Measurements from ENCODE around the gene ULBP3. TPM values are rescaled to one million over a fixed set of nuclear protein-coding genes. Genes with fewer than 3 reads are reported as not detected.

The ULBP3 gene
- total RNA-seq, 1 experiment from 2014 or later = 8.1 TPM

DNA sequence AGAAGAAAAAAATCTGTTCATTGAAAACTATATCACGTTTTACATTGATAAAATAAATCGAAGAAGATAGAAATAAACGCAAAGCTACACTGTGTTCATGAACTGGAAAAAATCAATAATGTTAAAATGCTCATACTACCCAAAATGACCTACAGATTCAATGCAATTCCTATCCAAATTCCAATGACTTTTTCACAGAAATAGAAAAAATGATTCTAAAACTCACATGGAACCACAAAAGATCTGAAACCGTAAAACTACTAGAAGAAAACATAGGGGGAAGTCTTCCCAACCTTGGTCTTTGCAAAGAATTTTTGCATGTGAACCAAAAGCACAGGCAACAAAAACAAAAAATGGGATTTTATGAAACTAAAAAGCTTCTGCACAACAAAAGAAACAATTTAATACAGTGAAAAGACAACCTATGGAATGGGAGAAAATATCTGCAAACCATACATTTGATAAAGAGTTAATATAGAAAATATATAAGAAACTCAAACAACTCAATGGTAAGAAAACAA lies 33.9 kb upstream of the ULBP3 start:
- DNase-seq = no peak
- Mint-ChIP-seq H3K4me3 (ENCODE audit: unreplicated experiment) (no peak overlapping the region), H3K9me3 (ENCODE audit: unreplicated experiment) (no peaks in the 10 kb centered on the region), H3K36me3 (ENCODE audit: insufficient read depth, unreplicated experiment) (no peaks in the 10 kb centered on the region), H3K27me3 (ENCODE audit: insufficient read depth, unreplicated experiment) (peaks cover 3% of the 10 kb centered on the region), H3K27ac (ENCODE audit: unreplicated experiment) (no peak overlapping the region), H3K4me1 (ENCODE audit: low read depth, unreplicated experiment) (no peaks in the 10 kb centered on the region)
- Histone ChIP-seq H3K27me3 (replicated peaks; ENCODE audit: control insufficient read depth, insufficient read depth, low read length) (no peaks in the 10 kb centered on the region), H3K4me3 (ENCODE audit: low read depth, low read length) (no peak overlapping the region), H3K36me3 (ENCODE audit: control insufficient read depth, insufficient read depth, low read length) (no peaks in the 10 kb centered on the region), H3K9me3 (no peaks in the 10 kb centered on the region), H3K4me1 (0 out of 2 replicates have a peak, but pooled peaks cover 5% of the 10 kb centered on the region)
- TF ChIP-seq, protein P1, sequence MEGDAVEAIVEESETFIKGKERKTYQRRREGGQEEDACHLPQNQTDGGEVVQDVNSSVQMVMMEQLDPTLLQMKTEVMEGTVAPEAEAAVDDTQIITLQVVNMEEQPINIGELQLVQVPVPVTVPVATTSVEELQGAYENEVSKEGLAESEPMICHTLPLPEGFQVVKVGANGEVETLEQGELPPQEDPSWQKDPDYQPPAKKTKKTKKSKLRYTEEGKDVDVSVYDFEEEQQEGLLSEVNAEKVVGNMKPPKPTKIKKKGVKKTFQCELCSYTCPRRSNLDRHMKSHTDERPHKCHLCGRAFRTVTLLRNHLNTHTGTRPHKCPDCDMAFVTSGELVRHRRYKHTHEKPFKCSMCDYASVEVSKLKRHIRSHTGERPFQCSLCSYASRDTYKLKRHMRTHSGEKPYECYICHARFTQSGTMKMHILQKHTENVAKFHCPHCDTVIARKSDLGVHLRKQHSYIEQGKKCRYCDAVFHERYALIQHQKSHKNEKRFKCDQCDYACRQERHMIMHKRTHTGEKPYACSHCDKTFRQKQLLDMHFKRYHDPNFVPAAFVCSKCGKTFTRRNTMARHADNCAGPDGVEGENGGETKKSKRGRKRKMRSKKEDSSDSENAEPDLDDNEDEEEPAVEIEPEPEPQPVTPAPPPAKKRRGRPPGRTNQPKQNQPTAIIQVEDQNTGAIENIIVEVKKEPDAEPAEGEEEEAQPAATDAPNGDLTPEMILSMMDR (IDR thresholded peaks at IDR 0.05; ENCODE audit: insufficient read depth in 1 of 2, low read depth in 1 of 2, low read length in 1 of 2, severe bottlenecking in 1 of 2, unreplicated experiment in 1 of 2) = no peak
- intact Hi-C loops (cut with micrococcal nuclease; ENCODE audit: unreplicated experiment) = no loop called here
- ChIA-PET POLR2A (no interaction called here), CTCF (no interaction called here)
- no TSS peak for BruUV-seq (replicated peaks)

DNA sequence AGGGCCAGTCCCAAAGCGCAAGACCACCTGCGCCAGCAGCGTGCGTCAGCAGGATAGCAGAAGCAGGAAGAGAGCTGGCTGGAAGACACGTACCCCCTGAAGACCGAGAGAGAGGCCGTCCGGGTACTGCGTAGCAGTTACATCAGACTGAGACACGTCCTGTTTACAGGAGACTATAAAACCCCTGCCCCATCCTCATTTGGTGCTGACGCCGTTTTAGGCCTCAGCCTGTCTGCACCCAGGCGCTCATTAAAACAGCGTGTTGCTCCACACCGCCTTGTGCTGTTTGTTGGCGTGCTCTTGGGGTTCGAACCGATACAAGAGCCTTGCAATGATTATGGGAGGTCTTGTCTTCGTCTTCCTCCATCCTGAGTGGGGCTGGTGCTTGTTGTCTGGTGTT lies 31.8 kb upstream of the ULBP3 start:
- BruUV-seq (replicated peaks) = no TSS peak
- H3K4me1 ChIP-seq = no peaks in the 10 kb centered on the region
- intact Hi-C loops (cut with micrococcal nuclease; ENCODE audit: unreplicated experiment) = no loop called here
- H3K9me3 ChIP-seq = no peaks in the 10 kb centered on the region
- H3K27me3 ChIP-seq (replicated peaks; ENCODE audit: control insufficient read depth, insufficient read depth, low read length) = no peaks in the 10 kb centered on the region
- POLR2A ChIA-PET = no interaction called here
- H3K9me3 Mint-ChIP-seq (ENCODE audit: unreplicated experiment) = no peaks in the 10 kb centered on the region
- no peaks in the 10 kb centered on the region for H3K36me3 Mint-ChIP-seq (ENCODE audit: insufficient read depth, unreplicated experiment)
- no peak overlapping the region for H3K4me3 ChIP-seq (ENCODE audit: low read depth, low read length)
- DNase-seq = no peak
- no peak overlapping the region for H3K4me3 Mint-ChIP-seq (ENCODE audit: unreplicated experiment)
- no peaks in the 10 kb centered on the region for H3K4me1 Mint-ChIP-seq (ENCODE audit: low read depth, unreplicated experiment)
- peaks cover 4% of the 10 kb centered on the region for H3K27me3 Mint-ChIP-seq (ENCODE audit: insufficient read depth, unreplicated experiment)
- no peaks in the 10 kb centered on the region for H3K36me3 ChIP-seq (ENCODE audit: control insufficient read depth, insufficient read depth, low read length)
- H3K27ac Mint-ChIP-seq (ENCODE audit: unreplicated experiment) = no peak overlapping the region
- CTCF ChIA-PET = no interaction called here
- TF ChIP-seq, protein P1 (IDR thresholded peaks at IDR 0.05; ENCODE audit: insufficient read depth in 1 of 2, low read depth in 1 of 2, low read length in 1 of 2, severe bottlenecking in 1 of 2, unreplicated experiment in 1 of 2) = no peak

DNA sequence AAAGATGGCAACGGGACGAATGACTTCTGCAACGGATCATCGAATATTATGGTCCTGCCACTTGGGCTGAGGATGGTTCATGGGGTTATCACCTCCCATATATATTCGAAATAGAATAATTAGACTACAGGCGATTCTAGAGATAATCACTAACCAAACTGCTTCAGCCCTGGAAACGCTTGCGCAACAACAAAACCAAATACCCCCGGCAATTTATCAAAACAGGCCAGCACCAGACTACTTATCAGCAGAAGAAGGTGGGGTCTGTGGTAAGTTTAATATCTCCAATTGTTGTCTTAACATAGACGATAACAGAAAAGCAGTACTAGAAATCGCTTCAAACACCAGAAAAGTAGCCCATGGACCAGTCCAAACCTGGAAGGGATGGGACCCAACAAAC lies 31.0 kb upstream of the ULBP3 start:
- TF ChIP-seq, protein P1 (IDR thresholded peaks at IDR 0.05; ENCODE audit: insufficient read depth in 1 of 2, low read depth in 1 of 2, low read length in 1 of 2, severe bottlenecking in 1 of 2, unreplicated experiment in 1 of 2) = no peak
- intact Hi-C loops (cut with micrococcal nuclease; ENCODE audit: unreplicated experiment) = no loop called here
- H3K27me3 Mint-ChIP-seq (ENCODE audit: insufficient read depth, unreplicated experiment) = peaks cover 11% of the 10 kb centered on the region
- H3K27me3 ChIP-seq (replicated peaks; ENCODE audit: control insufficient read depth, insufficient read depth, low read length) = no peaks in the 10 kb centered on the region
- H3K4me1 ChIP-seq = no peaks in the 10 kb centered on the region
- H3K27ac Mint-ChIP-seq (ENCODE audit: unreplicated experiment) = no peak overlapping the region
- no TSS peak for BruUV-seq (replicated peaks)
- no peaks in the 10 kb centered on the region for H3K36me3 Mint-ChIP-seq (ENCODE audit: insufficient read depth, unreplicated experiment)
- DNase-seq = no peak
- H3K4me1 Mint-ChIP-seq (ENCODE audit: low read depth, unreplicated experiment) = no peaks in the 10 kb centered on the region
- no peaks in the 10 kb centered on the region for H3K36me3 ChIP-seq (ENCODE audit: control insufficient read depth, insufficient read depth, low read length)
- CTCF ChIA-PET = no interaction called here
- H3K4me3 ChIP-seq (ENCODE audit: low read depth, low read length) = no peak overlapping the region
- no peaks in the 10 kb centered on the region for H3K9me3 ChIP-seq
- POLR2A ChIA-PET = no interaction called here
- H3K4me3 Mint-ChIP-seq (ENCODE audit: unreplicated experiment) = no peak overlapping the region
- H3K9me3 Mint-ChIP-seq (ENCODE audit: unreplicated experiment) = no peaks in the 10 kb centered on the region

Measured in Caco-2 (cell line).